CD14-positive monocyte (primary cell): Measurements from ENCODE around the gene MAU2. TPM values are rescaled to one million over a fixed set of nuclear protein-coding genes. Genes with fewer than 3 reads are reported as not detected.

Experiments
- DNase-seq, 3 donors: peaks; one replicate each; pipeline ENCODE4 v3.0.0-alpha.2; 2011 to 2022
- H2AFZ ChIP-seq: 2 replicates; pipeline ENCODE4 v1.6.0; 2012; ENCODE audit warnings: mild to moderate bottlenecking, low read depth, low read length, inconsistent platforms; ENCODE audit not compliant: insufficient read depth, poor library complexity, severe bottlenecking
- H3K27ac ChIP-seq, 2 donors: 1 replicate in 1 of 2; 2 replicates in 1 of 2; pipeline ENCODE4 v1.5.1; 2012 to 2013; ENCODE audit warnings: low read length in 2 of 2, control low read depth in 1 of 2, inconsistent platforms in 1 of 2, low read depth in 1 of 2, mild to moderate bottlenecking in 1 of 2
- H3K27me3 ChIP-seq, 2 donors: one replicate each; pipeline versions ENCODE4 v1.6.0 to v1.6.1; 2011 to 2013; ENCODE audit warnings: low read length in 2 of 2; ENCODE audit not compliant: control insufficient read depth in 2 of 2, insufficient read depth in 2 of 2
- H3K36me3 ChIP-seq, 2 donors: replicated peaks in 1 of 2; 1 replicate in 1 of 2; 2 replicates in 1 of 2; pipeline versions ENCODE4 v1.5.1 to v1.6.1; 2012 to 2013; ENCODE audit warnings: low read length in 2 of 2, control low read depth in 1 of 2, inconsistent platforms in 1 of 2, mild to moderate bottlenecking in 1 of 2; ENCODE audit not compliant: insufficient read depth in 2 of 2, control insufficient read depth in 1 of 2
- H3K4me1 ChIP-seq, 2 donors: 1 replicate in 1 of 2; 2 replicates in 1 of 2; pipeline versions ENCODE4 v1.5.1 to v1.6.1; 2012 to 2013; ENCODE audit warnings: low read length in 2 of 2, control low read depth in 1 of 2, inconsistent platforms in 1 of 2, mild to moderate bottlenecking in 1 of 2, moderate library complexity in 1 of 2; ENCODE audit not compliant: insufficient read depth in 2 of 2, control insufficient read depth in 1 of 2
- H3K4me2 ChIP-seq: replicated peaks from 2 replicates; pipeline ENCODE3; 2012; ENCODE audit warnings: low read length, moderate library complexity, mild to moderate bottlenecking; ENCODE audit not compliant: poor library complexity, severe bottlenecking; ENCODE audit errors: extremely low read depth
- H3K4me3 ChIP-seq, 3 experiments: fragments of 200-600 bp in 1 of 3; sonication (generic) in 1 of 3; replicated peaks in 1 of 3; 1 replicate in 2 of 3; 2 replicates in 1 of 3; pipeline ENCODE4 v1.5.1; 2011 to 2013; ENCODE audit warnings: low read length in 3 of 3, mild to moderate bottlenecking in 3 of 3, control low read depth in 2 of 3, low read depth in 2 of 3, inconsistent platforms in 1 of 3, moderate library complexity in 1 of 3
- H3K79me2 ChIP-seq: 2 replicates; pipeline ENCODE4 v1.6.0; 2012; ENCODE audit warnings: mild to moderate bottlenecking, control low read depth, inconsistent platforms, low read length, moderate library complexity; ENCODE audit not compliant: insufficient read depth
- H3K9ac ChIP-seq: 2 replicates; pipeline ENCODE4 v1.6.0; 2017; ENCODE audit warnings: low read length, mild to moderate bottlenecking; ENCODE audit not compliant: insufficient read depth, poor library complexity, severe bottlenecking
- H3K9me3 ChIP-seq, 2 donors: replicated peaks in 1 of 2; 1 replicate in 1 of 2; 2 replicates in 1 of 2; pipeline versions ENCODE4 v1.5.1 to v1.6.1; 2012 to 2013; ENCODE audit warnings: low read length in 2 of 2, control low read depth in 1 of 2; ENCODE audit not compliant: control insufficient read depth in 1 of 2, insufficient read depth in 1 of 2
- H4K20me1 ChIP-seq: 2 replicates; pipeline ENCODE4 v1.6.0; 2012; ENCODE audit warnings: mild to moderate bottlenecking, low read length, control low read depth, moderate library complexity; ENCODE audit not compliant: insufficient read depth
- H3K27ac Mint-ChIP-seq, 7 donors: one replicate each; pipeline ENCODE4 v1.8.0; 2020; ENCODE audit warnings: mild to moderate bottlenecking in 7 of 7, mixed read lengths in 7 of 7, moderate library complexity in 6 of 7, inconsistent platforms in 2 of 7
- H3K27me3 Mint-ChIP-seq, 3 donors: one replicate each; pipeline ENCODE4 v1.8.0; 2021 to 2022; ENCODE audit warnings: low read depth in 3 of 3, mild to moderate bottlenecking in 3 of 3, mixed read lengths in 3 of 3, moderate library complexity in 3 of 3, inconsistent platforms in 1 of 3
- H3K36me3 Mint-ChIP-seq, 2 donors: one replicate each; pipeline ENCODE4 v1.8.0; 2020; ENCODE audit warnings: mixed read lengths in 2 of 2, inconsistent platforms in 1 of 2, mild to moderate bottlenecking in 1 of 2
- H3K4me1 Mint-ChIP-seq: one replicate; pipeline ENCODE4 v1.8.0; 2020; ENCODE audit warnings: mild to moderate bottlenecking, mixed read lengths
- H3K4me3 Mint-ChIP-seq, 2 donors: one replicate each; pipeline ENCODE4 v1.8.0; 2020; ENCODE audit warnings: mild to moderate bottlenecking in 2 of 2, mixed read lengths in 2 of 2, moderate library complexity in 1 of 2
- H3K9me3 Mint-ChIP-seq, 7 donors: one replicate each; pipeline ENCODE4 v1.8.0; 2020 to 2022; ENCODE audit warnings: mixed read lengths in 7 of 7, mild to moderate bottlenecking in 6 of 7, moderate library complexity in 6 of 7, inconsistent platforms in 2 of 7
- WGBS: methylation state at CpG from one replicate; pipeline ENCODE4 v1.1.5; 2013; ENCODE audit warnings: missing lambda C conversion rate; ENCODE audit not compliant: insufficient coverage; 5-methylcytosine and 5-hydroxymethylcytosine counted together
- intact Hi-C, 2 donors: fragments of 100-400 bp; cut with micrococcal nuclease; formaldehyde crosslinking; loops; one replicate each; pipeline versions ENCODE4 v1.15.0 to v1.15.1; 2023
- polyA plus RNA-seq, 3 donors: library from polyadenylated mRNA; depleted of rRNA in 1 of 3; unstranded in 2 of 3; stranded (reverse) in 1 of 3; fragments of 300-500 nt in 2 of 3; fragments of >200 nt in 1 of 3; fragmentation: Illumina TruSeq in 2 of 3; gene quantifications; 1 replicate in 2 of 3; 2 replicates in 1 of 3; pipeline ENCODE4 v1.2.3, GENCODE V29; 2012 to 2021
- TF ChIP-seq, protein P1 (sequence below): fragments of 200-600 bp; IDR thresholded peaks from one replicate; pipeline ENCODE4 v1.8.0; 2022; ENCODE audit warnings: antibody characterized with exemption, mild to moderate bottlenecking

Gene MAU2
- polyA plus RNA-seq, 3 donors: 7.4 to 68.4 (median 14.5) TPM

DNA sequence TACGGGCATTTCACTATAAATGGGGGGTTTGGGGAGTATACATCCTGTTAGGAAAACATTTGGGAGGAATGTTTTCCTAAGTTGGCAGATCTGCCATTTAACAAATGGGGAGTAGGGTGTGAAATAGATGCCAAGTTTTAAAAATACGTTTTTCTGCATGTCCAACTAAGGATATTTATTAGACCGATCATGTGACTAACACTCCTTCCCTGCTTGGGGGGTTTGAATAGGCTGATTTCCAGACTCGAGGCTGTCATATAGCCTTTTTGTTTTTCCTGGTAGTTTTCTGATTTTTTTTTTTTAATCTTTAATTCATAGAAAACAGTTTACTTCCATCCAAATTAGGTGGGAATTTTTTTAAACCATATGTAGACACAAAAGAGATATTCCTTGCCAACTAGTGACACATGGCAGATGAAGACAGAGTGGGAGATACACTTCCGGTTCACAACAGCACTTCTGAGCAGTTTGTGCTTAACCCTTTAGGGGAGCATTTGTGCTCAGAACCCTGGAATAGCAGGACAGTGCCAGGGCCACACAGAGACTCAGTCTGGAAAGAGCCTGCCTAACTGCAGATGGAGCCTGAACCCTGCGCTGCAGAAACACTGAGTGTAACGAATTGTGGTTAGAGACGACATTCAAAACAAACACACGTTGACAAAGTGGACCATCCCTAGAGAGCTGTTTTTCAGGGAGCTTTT, 79.3 kb downstream of the MAU2 start:
- Histone ChIP-seq H3K79me2 (peaks cover 99% of the 10 kb centered on the region), H3K4me2 (no peak overlapping the region), H3K27me3 (no peaks in the 10 kb centered on the region), H2AFZ (no peak overlapping the region), H3K9ac (no peak overlapping the region), H4K20me1 (peaks cover 41% of the 10 kb centered on the region), H3K4me1 (peaks cover 36 to 39% of the 10 kb centered on the region in 2 donors), H3K27ac (no peak overlapping the region), H3K36me3 (no peaks in the 10 kb centered on the region), H3K9me3 (no peaks in the 10 kb centered on the region), H3K4me3 (no peak overlapping the region)
- no peaks in the 10 kb centered on the region for H3K9me3 Mint-ChIP-seq
- TF ChIP-seq, protein P1, sequence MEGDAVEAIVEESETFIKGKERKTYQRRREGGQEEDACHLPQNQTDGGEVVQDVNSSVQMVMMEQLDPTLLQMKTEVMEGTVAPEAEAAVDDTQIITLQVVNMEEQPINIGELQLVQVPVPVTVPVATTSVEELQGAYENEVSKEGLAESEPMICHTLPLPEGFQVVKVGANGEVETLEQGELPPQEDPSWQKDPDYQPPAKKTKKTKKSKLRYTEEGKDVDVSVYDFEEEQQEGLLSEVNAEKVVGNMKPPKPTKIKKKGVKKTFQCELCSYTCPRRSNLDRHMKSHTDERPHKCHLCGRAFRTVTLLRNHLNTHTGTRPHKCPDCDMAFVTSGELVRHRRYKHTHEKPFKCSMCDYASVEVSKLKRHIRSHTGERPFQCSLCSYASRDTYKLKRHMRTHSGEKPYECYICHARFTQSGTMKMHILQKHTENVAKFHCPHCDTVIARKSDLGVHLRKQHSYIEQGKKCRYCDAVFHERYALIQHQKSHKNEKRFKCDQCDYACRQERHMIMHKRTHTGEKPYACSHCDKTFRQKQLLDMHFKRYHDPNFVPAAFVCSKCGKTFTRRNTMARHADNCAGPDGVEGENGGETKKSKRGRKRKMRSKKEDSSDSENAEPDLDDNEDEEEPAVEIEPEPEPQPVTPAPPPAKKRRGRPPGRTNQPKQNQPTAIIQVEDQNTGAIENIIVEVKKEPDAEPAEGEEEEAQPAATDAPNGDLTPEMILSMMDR: no peak
- H3K4me3 Mint-ChIP-seq: no peak overlapping the region
- peaks cover 50% of the 10 kb centered on the region for H3K4me1 Mint-ChIP-seq
- DNase-seq: no peak
- peaks cover 6 to 13% of the 10 kb centered on the region in 2 donors for H3K36me3 Mint-ChIP-seq
- intact Hi-C loops: no loop called here
- H3K27ac Mint-ChIP-seq: peak overlapping the region in 4 of 7 donors; percentile 12 to 50 (median 16)
- WGBS: 71% methylated on average over 8 of the region's 9 CpGs
- peaks cover 0 to 1% (median 0%) of the 10 kb centered on the region in 3 donors for H3K27me3 Mint-ChIP-seq

DNA sequence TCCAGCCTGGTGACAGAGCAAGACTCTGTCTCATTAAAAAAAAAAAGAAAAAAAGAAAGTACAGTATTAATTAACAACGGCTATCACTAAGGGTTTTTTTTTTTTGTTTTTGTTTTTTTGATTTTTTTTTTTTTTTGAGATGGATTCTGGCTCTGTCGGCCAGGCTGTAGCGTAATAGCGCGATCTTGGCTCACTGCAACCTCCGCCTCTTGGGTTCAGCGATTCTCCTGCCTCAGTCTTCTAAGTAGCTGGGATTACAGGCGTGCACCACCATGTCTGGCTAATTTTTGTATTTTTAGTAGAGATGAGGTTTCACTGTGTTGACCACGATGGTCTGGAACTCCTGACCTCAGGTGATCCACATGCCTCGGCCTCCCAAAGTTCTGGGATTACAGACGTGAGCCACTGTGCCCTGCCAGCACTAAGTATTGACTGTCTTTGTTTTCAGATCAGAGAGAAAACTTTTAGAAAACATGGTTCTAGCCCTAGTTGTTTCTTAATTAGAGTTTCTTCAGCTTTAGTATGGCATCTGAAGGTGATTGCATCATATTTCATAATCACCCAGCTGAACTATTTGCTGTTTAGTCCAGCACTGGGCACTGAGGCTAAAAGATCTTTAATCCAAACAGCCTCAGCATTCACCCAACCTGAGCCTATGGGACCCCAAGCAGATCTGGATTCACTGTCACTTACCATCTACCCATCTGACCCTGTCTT, 82.2 kb downstream of the MAU2 start:
- Mint-ChIP-seq H3K9me3 (no peaks in the 10 kb centered on the region), H3K27me3 (peaks cover 0 to 1% (median 0%) of the 10 kb centered on the region in 3 donors), H3K36me3 (peaks cover 6 to 13% of the 10 kb centered on the region in 2 donors), H3K4me3 (peak overlapping the region; percentile 53 to 85), H3K27ac (peak overlapping the region; percentile 99 to 100 (median 99)), H3K4me1 (peaks cover 59% of the 10 kb centered on the region)
- Histone ChIP-seq H3K9ac (peak overlapping the region; percentile 59), H3K4me2 (peak overlapping the region; percentile 47), H3K4me1 (peaks cover 46 to 49% of the 10 kb centered on the region in 2 donors), H2AFZ (no peak overlapping the region), H3K27ac (peak overlapping the region; percentile 80 to 99), H3K79me2 (peaks cover 91% of the 10 kb centered on the region), H4K20me1 (peaks cover 28% of the 10 kb centered on the region), H3K9me3 (no peaks in the 10 kb centered on the region), H3K36me3 (no peaks in the 10 kb centered on the region), H3K27me3 (no peaks in the 10 kb centered on the region), H3K4me3 (peak overlapping the region in 1 of 3 experiments; percentile 24)
- 53% methylated on average over 5 of the region's 11 CpGs for WGBS
- intact Hi-C loops: loop anchor here in 1 of 2 donors (1.0 kb wide), 1 partner anchor 17 kb away; no protein-coding TSS in a partner anchor
- TF ChIP-seq, protein P1: no peak
- peak in 2 of 3 donors; percentile 61 to 76 for DNase-seq
